Endothelial cell of umbilical vein (primary cell): ENCODE results near the gene THG1L. TPM values are rescaled to one million over a fixed set of nuclear protein-coding genes. Genes with fewer than 3 reads are reported as not detected.

ENCODE experiments used
- BruUV-seq: library from RNA; stranded (reverse); fragments of 400-500 nt; replicated peaks from 2 replicates; lab custom pipeline; 2021; lab: Mats Ljungman, UMichigan
- CTCF ChIA-PET: fragments of 300-600, 350-600 bp; sonication (Branson Sonifier 250); formaldehyde crosslinking; loops from one replicate; lab custom pipeline; 2021; ENCODE audit warnings: antibody characterized with exemption, inconsistent platforms; lab: Charles Lee
- POLR2A ChIA-PET: fragments of 300-600, 350-600 bp; sonication (Branson Sonifier 250); formaldehyde crosslinking; loops from one replicate; lab custom pipeline; 2021; ENCODE audit warnings: antibody characterized with exemption, inconsistent platforms; lab: Charles Lee
- DNase-seq: peaks from one replicate; pipeline ENCODE4 v3.0.0-alpha.2; 2011; ENCODE audit warnings: low read depth, low spot score
- FAIRE-seq: peaks from 2 replicates; lab custom pipeline; 2011; peaks lifted over from hg19 to GRCh38; lab: Jason Lieb, UNC
- H2AFZ ChIP-seq: 2 replicates; pipeline ENCODE4 v1.6.0; 2012; ENCODE audit warnings: low read depth, low read length, control low read depth, inconsistent platforms
- H3K27ac ChIP-seq: 2 replicates; pipeline ENCODE4 v1.5.1; 2011; ENCODE audit warnings: low read depth, mild to moderate bottlenecking, control low read depth, low read length, moderate library complexity; ENCODE audit not compliant: insufficient read depth
- H3K27me3 ChIP-seq, 2 experiments: 2 replicates each; pipeline versions ENCODE4 v1.6.0 to v1.6.1; 2011; ENCODE audit warnings: low read length in 2 of 2, mixed read lengths in 1 of 2; ENCODE audit not compliant: control insufficient read depth in 2 of 2, insufficient read depth in 2 of 2
- H3K36me3 ChIP-seq, 2 experiments: 2 replicates in 1 of 2; 3 replicates in 1 of 2; pipeline ENCODE4 v1.5.1; 2011; ENCODE audit warnings: low read length in 2 of 2, mild to moderate bottlenecking in 1 of 2, moderate library complexity in 1 of 2; ENCODE audit not compliant: control insufficient read depth in 2 of 2, insufficient read depth in 2 of 2; ENCODE audit errors: extremely low read depth in 1 of 2
- H3K4me1 ChIP-seq: 3 replicates; pipeline ENCODE4 v1.5.1; 2011; ENCODE audit warnings: mild to moderate bottlenecking, low read length; ENCODE audit not compliant: control insufficient read depth, insufficient read depth; ENCODE audit errors: extremely low read depth
- H3K4me2 ChIP-seq: 2 replicates; pipeline ENCODE4 v1.6.1; 2011; ENCODE audit warnings: low read length, control low read depth, mixed read lengths; ENCODE audit not compliant: insufficient read depth
- H3K4me3 ChIP-seq, 3 experiments: fragments of 200-600 bp in 1 of 3; sonication (generic), shearing (Covaris generic) in 1 of 3; replicated peaks in 1 of 3; 2 replicates each; pipeline ENCODE4 v1.5.1; 2011 to 2016; ENCODE audit warnings: control low read depth in 3 of 3, low read length in 3 of 3, mild to moderate bottlenecking in 2 of 3, inconsistent platforms in 1 of 3, low read depth in 1 of 3, moderate library complexity in 1 of 3; ENCODE audit not compliant: insufficient read depth in 1 of 3
- H3K79me2 ChIP-seq: 2 replicates; pipeline ENCODE4 v1.6.0; 2012; ENCODE audit warnings: low read length, inconsistent platforms; ENCODE audit not compliant: control insufficient read depth, insufficient read depth
- H3K9ac ChIP-seq: replicated peaks from 2 replicates; pipeline ENCODE3; 2011; ENCODE audit warnings: low read length, control low read depth; ENCODE audit not compliant: insufficient read depth; ENCODE audit errors: extremely low read depth
- H3K9me1 ChIP-seq: replicated peaks from 3 replicates; pipeline ENCODE4 v1.6.0; 2011; ENCODE audit warnings: mild to moderate bottlenecking, low read length; ENCODE audit not compliant: control insufficient read depth, insufficient read depth; ENCODE audit errors: extremely low read depth
- H3K9me3 ChIP-seq: replicated peaks from 2 replicates; pipeline ENCODE4 v1.5.1; 2012; ENCODE audit warnings: low read length, inconsistent platforms; ENCODE audit not compliant: control insufficient read depth, insufficient read depth
- H4K20me1 ChIP-seq: replicated peaks from 2 replicates; pipeline ENCODE3; 2011; ENCODE audit warnings: mild to moderate bottlenecking, low read length; ENCODE audit not compliant: control insufficient read depth, insufficient read depth; ENCODE audit errors: extremely low read depth
- CTCF ChIP-seq, 2 donors: IDR thresholded peaks; 1 replicate in 1 of 2; 2 replicates in 1 of 2; pipeline ENCODE4 v1.5.1; 2011; ENCODE audit warnings: low read length in 2 of 2, mild to moderate bottlenecking in 2 of 2, moderate library complexity in 2 of 2, control low read depth in 1 of 2, inconsistent platforms in 1 of 2, low read depth in 1 of 2; ENCODE audit not compliant: insufficient read depth in 1 of 2; ENCODE audit errors: extremely low read depth in 1 of 2
- FOS ChIP-seq: IDR thresholded peaks from 2 replicates; pipeline ENCODE4 v1.6.1; 2011; ENCODE audit warnings: mild to moderate bottlenecking, low read length, moderate library complexity, borderline replicate concordance; ENCODE audit not compliant: insufficient read depth
- GATA2 ChIP-seq: IDR thresholded peaks from 2 replicates; pipeline ENCODE4 v1.7.0; 2011; ENCODE audit warnings: low read depth, mild to moderate bottlenecking, moderate library complexity, mixed read lengths, low read length; ENCODE audit not compliant: insufficient read length, insufficient read depth
- JUN ChIP-seq: IDR thresholded peaks from 2 replicates; pipeline ENCODE4 v1.6.1; 2011; ENCODE audit warnings: borderline replicate concordance, low read depth; ENCODE audit not compliant: insufficient read length, insufficient read depth
- POLR2A ChIP-seq: IDR thresholded peaks from 2 replicates; pipeline ENCODE4 v1.6.1; 2012; ENCODE audit warnings: low read depth, mild to moderate bottlenecking, control low read depth, low read length
- POLR2AphosphoS5 ChIP-seq: IDR thresholded peaks from 2 replicates; pipeline ENCODE4 v1.6.1; 2012; ENCODE audit warnings: low read depth, mild to moderate bottlenecking, control low read depth, low read length, moderate library complexity; ENCODE audit not compliant: insufficient read depth
- dilution Hi-C: fragments of 300-500 bp; cut with MboI; formaldehyde crosslinking; loops from one replicate; pipeline ENCODE4 v1.15.0; 2019; ENCODE audit warnings: low sequenced_read_pairs; ENCODE audit not compliant: extremely low pct_ligation_motif_present
- intact Hi-C: fragments of 100-400 bp; cut with micrococcal nuclease; formaldehyde crosslinking; loops from one replicate; pipeline ENCODE4 v1.10.0; 2022
- polyA plus RNA-seq, 4 experiments: library from polyadenylated mRNA; depleted of rRNA in 3 of 4; stranded (reverse) in 3 of 4; unstranded in 1 of 4; fragments of >200 nt; gene quantifications; 2 replicates each; pipeline versions ENCODE4 v1.2.1 to v1.2.3, GENCODE V29; 2011 to 2012; ENCODE audit warnings: missing spikeins in 1 of 4
- total RNA-seq: library from RNA; stranded (reverse); gene quantifications from 2 replicates; pipeline ENCODE4 v1.2.3, GENCODE V29; 2021
- TF ChIP-seq, protein P1 (sequence below): IDR thresholded peaks from 2 replicates; pipeline ENCODE4 v1.6.1; 2011; ENCODE audit not compliant: insufficient read depth, insufficient read length

Gene THG1L
- total and polyA plus RNA-seq, 2 donors (not counting 3 experiments of a cell fraction or from before 2014, with no cell fraction given), result 4.4 to 7.6 TPM

GRCh38 chr5:157729858-157730257 is 1.4 kb upstream of the THG1L start:
- DNase-seq (no peak), FAIRE-seq (no peak)
- Histone ChIP-seq H3K4me3 (no peak overlapping the region), H3K4me2 (no peak overlapping the region), H3K27ac (no peak overlapping the region), H4K20me1 (no peaks in the 10 kb centered on the region), H3K79me2 (no peaks in the 10 kb centered on the region), H2AFZ (no peak overlapping the region), H3K36me3 (no peaks in the 10 kb centered on the region), H3K9ac (no peak overlapping the region), H3K9me3 (no peaks in the 10 kb centered on the region), H3K4me1 (no peaks in the 10 kb centered on the region), H3K27me3 (no peaks in the 10 kb centered on the region), H3K9me1 (no peaks in the 10 kb centered on the region)
- intact Hi-C loops (loop anchor here (5.0 kb wide), 1 partner anchor 588 kb away; the partner anchor contains the start of gene MED7), dilution Hi-C loops (no loop called here)
- TF ChIP-seq JUN (no peak), GATA2 (no peak), FOS (no peak), POLR2AphosphoS5 (no peak), POLR2A (no peak), CTCF (IDR thresholded peaks at IDR 0.05; ENCODE audit: extremely low read depth in 1 of 2, insufficient read depth in 1 of 2, low read depth in 1 of 2, low read length in 2 of 2) (no peak)
- TF ChIP-seq, protein P1, sequence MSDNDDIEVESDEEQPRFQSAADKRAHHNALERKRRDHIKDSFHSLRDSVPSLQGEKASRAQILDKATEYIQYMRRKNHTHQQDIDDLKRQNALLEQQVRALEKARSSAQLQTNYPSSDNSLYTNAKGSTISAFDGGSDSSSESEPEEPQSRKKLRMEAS, result no peak
- no TSS peak for BruUV-seq
- CTCF ChIA-PET, result interaction anchor here (2.0 kb wide), 1 partner anchor 258 kb away, joined by 6 read pairs; no protein-coding TSS in a partner anchor
- POLR2A ChIA-PET, result no interaction called here
